SK-N-SH (cell line): ENCODE measurements around the gene RGS6.

Experiments
- CHD2 ChIP-seq: fragments of 150-350 bp; IDR thresholded peaks from 2 replicates; pipeline ENCODE4 v1.6.1; 2018; ENCODE audit warnings: low read length; ENCODE audit not compliant: partially characterized antibody
- EZH2phosphoT487 ChIP-seq: fragments of 200-600 bp; sonication (generic); IDR thresholded peaks from 2 replicates; pipeline ENCODE4 v1.6.1; 2017; ENCODE audit warnings: low read depth, mixed run types, mild to moderate bottlenecking, antibody characterized with exemption, moderate library complexity, borderline replicate concordance
- FOXM1 ChIP-seq: IDR thresholded peaks from 2 replicates; pipeline ENCODE4 v1.4.0; 2012; ENCODE audit warnings: low read depth, mild to moderate bottlenecking
- GATA2 ChIP-seq: sonication (generic); formaldehyde crosslinking; IDR thresholded peaks from 2 replicates; pipeline ENCODE4 v1.5.0; 2020; ENCODE audit warnings: mild to moderate bottlenecking, missing genetic modification reagents
- NFIC ChIP-seq: IDR thresholded peaks from 2 replicates; pipeline ENCODE4 v1.4.0; 2012; ENCODE audit warnings: borderline replicate concordance
- REST ChIP-seq: IDR thresholded peaks from 2 replicates; pipeline ENCODE4 v1.6.1; 2012; ENCODE audit warnings: mild to moderate bottlenecking, low read depth, low read length, moderate library complexity
- SIN3A ChIP-seq: IDR thresholded peaks from 2 replicates; pipeline ENCODE4 v1.6.1; 2012; ENCODE audit warnings: low read depth, mild to moderate bottlenecking, low read length, moderate library complexity, borderline replicate concordance
- SMC3 ChIP-seq: IDR thresholded peaks from 2 replicates; pipeline ENCODE4 v1.6.1; 2012; ENCODE audit warnings: low read depth, low read length, improper control_type of control experiment
- TF ChIP-seq, protein P1 (sequence below): fragments of 200-600 bp; sonication (generic); IDR thresholded peaks from 2 replicates; pipeline ENCODE4 v1.6.1; 2017; ENCODE audit warnings: antibody characterized with exemption, mild to moderate bottlenecking, moderate library complexity

DNA sequence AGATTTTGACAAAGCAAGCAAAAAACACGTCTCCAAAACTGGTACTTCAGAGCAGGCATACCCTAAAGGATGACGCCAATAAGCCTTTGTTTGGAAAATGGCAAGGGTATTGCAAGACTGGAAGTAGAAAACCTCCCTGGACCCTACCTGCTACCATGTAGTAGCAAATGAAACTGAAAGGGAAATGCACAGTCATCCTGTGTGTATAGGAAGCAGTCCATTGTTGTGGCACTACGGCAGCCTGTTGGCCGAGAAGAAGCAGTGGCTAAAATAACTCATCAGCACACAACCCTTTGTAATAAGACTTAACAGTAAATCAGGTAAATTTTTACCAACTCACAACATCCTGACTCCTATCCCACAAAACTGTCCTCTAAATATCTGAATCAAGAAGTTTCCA is 386.4 kb downstream of the RGS6 start:
- TF ChIP-seq, protein P1, sequence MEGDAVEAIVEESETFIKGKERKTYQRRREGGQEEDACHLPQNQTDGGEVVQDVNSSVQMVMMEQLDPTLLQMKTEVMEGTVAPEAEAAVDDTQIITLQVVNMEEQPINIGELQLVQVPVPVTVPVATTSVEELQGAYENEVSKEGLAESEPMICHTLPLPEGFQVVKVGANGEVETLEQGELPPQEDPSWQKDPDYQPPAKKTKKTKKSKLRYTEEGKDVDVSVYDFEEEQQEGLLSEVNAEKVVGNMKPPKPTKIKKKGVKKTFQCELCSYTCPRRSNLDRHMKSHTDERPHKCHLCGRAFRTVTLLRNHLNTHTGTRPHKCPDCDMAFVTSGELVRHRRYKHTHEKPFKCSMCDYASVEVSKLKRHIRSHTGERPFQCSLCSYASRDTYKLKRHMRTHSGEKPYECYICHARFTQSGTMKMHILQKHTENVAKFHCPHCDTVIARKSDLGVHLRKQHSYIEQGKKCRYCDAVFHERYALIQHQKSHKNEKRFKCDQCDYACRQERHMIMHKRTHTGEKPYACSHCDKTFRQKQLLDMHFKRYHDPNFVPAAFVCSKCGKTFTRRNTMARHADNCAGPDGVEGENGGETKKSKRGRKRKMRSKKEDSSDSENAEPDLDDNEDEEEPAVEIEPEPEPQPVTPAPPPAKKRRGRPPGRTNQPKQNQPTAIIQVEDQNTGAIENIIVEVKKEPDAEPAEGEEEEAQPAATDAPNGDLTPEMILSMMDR = no peak
- TF ChIP-seq EZH2phosphoT487 (no peak), NFIC (no peak), FOXM1 (no peak), GATA2 (no peak), CHD2 (no peak), SMC3 (no peak), REST (no peak), SIN3A (no peak)
